Keratinocyte (primary cell): Measurements from ENCODE around the gene PPFIA1. TPM values are rescaled to one million over a fixed set of nuclear protein-coding genes. Genes with fewer than 3 reads are reported as not detected.

ENCODE experiments used
- DNase-seq: peaks from one replicate; pipeline ENCODE4 v3.0.0-alpha.2; 2011; ENCODE audit warnings: low read depth, missing footprints, low spot score
- FAIRE-seq: peaks from 2 replicates; lab custom pipeline; 2011; peaks lifted over from hg19 to GRCh38; lab: Jason Lieb, UNC
- H2AFZ ChIP-seq: 2 replicates; pipeline ENCODE4 v1.6.0; 2012; ENCODE audit warnings: low read length, control low read depth, inconsistent platforms; ENCODE audit not compliant: control insufficient read depth
- H3K27ac ChIP-seq: 2 replicates; pipeline ENCODE4 v1.5.1; 2011; ENCODE audit warnings: low read length; ENCODE audit not compliant: control insufficient read depth, insufficient read depth
- H3K27me3 ChIP-seq: 3 replicates; pipeline ENCODE4 v1.6.0; 2011; ENCODE audit warnings: low read length; ENCODE audit not compliant: control insufficient read depth, insufficient read depth; ENCODE audit errors: extremely low read depth
- H3K36me3 ChIP-seq, 2 experiments: 2 replicates in 1 of 2; 3 replicates in 1 of 2; pipeline ENCODE4 v1.5.1; 2011; ENCODE audit warnings: low read length in 2 of 2, mild to moderate bottlenecking in 1 of 2; ENCODE audit not compliant: control insufficient read depth in 2 of 2, insufficient read depth in 2 of 2; ENCODE audit errors: extremely low read depth in 1 of 2
- H3K4me1 ChIP-seq: 3 replicates; pipeline ENCODE4 v1.5.1; 2011; ENCODE audit warnings: low read length; ENCODE audit not compliant: control insufficient read depth, insufficient read depth; ENCODE audit errors: extremely low read depth
- H3K4me2 ChIP-seq: 3 replicates; pipeline ENCODE4 v1.6.0; 2011; ENCODE audit warnings: low read depth, low read length; ENCODE audit not compliant: control insufficient read depth, insufficient read depth; ENCODE audit errors: extremely low read depth
- H3K4me3 ChIP-seq, 3 experiments: fragments of 200-600 bp in 1 of 3; sonication (generic) in 1 of 3; 2 replicates in 2 of 3; 3 replicates in 1 of 3; pipeline ENCODE4 v1.5.1; 2011 to 2016; ENCODE audit warnings: low read length in 3 of 3, mild to moderate bottlenecking in 3 of 3, control low read depth in 2 of 3, inconsistent platforms in 1 of 3, low read depth in 1 of 3, mixed read lengths in 1 of 3, mixed run types in 1 of 3, moderate library complexity in 1 of 3; ENCODE audit not compliant: control insufficient read depth in 2 of 3, insufficient read depth in 2 of 3; ENCODE audit errors: extremely low read depth in 1 of 3
- H3K79me2 ChIP-seq: 2 replicates; pipeline ENCODE4 v1.6.0; 2012; ENCODE audit warnings: low read length; ENCODE audit not compliant: control insufficient read depth, insufficient read depth
- H3K9ac ChIP-seq: 3 replicates; pipeline ENCODE4 v1.6.0; 2011; ENCODE audit warnings: low read length; ENCODE audit not compliant: control insufficient read depth, insufficient read depth; ENCODE audit errors: extremely low read depth
- H3K9me1 ChIP-seq: 3 replicates; pipeline ENCODE4 v1.6.0; 2011; ENCODE audit warnings: low read length; ENCODE audit not compliant: control insufficient read depth, insufficient read depth; ENCODE audit errors: extremely low read depth
- H3K9me3 ChIP-seq: 2 replicates; pipeline ENCODE4 v1.5.1; 2012; ENCODE audit warnings: low read depth, low read length; ENCODE audit not compliant: control insufficient read depth
- H4K20me1 ChIP-seq: 3 replicates; pipeline ENCODE4 v1.6.0; 2011; ENCODE audit warnings: low read length; ENCODE audit not compliant: control insufficient read depth, insufficient read depth; ENCODE audit errors: extremely low read depth
- CTCF ChIP-seq, 3 experiments: IDR thresholded peaks in 1 of 3; conservative IDR thresholded peaks in 1 of 3; optimal IDR thresholded peaks in 1 of 3; 2 replicates in 2 of 3; 3 replicates in 1 of 3; pipeline versions ENCODE3 to v1.5.1; 2011; ENCODE audit warnings: low read length in 3 of 3, mild to moderate bottlenecking in 3 of 3, moderate library complexity in 2 of 3, control low read depth in 1 of 3, inconsistent platforms in 1 of 3; ENCODE audit not compliant: insufficient read depth in 2 of 3; ENCODE audit errors: extremely low read depth in 1 of 3
- EZH2 ChIP-seq: IDR thresholded peaks from one replicate; pipeline ENCODE4 v1.6.1; 2012; ENCODE audit warnings: inconsistent platforms, mild to moderate bottlenecking, low read length, moderate library complexity
- dilution Hi-C: fragments of 300-500 bp; cut with MboI; formaldehyde crosslinking; loops from one replicate; pipeline ENCODE4 v1.7.0; 2020; ENCODE audit warnings: low sequenced_read_pairs; ENCODE audit not compliant: extremely low pct_ligation_motif_present
- polyA plus RNA-seq, 5 experiments: library from polyadenylated mRNA; depleted of rRNA in 3 of 5; stranded (reverse) in 3 of 5; stranded (forward) in 1 of 5; unstranded in 1 of 5; fragments of >200 nt; gene quantifications; 1 replicate in 1 of 5; 2 replicates in 3 of 5; 3 replicates in 1 of 5; pipeline versions ENCODE4 v1.2.1 to v1.2.3, GENCODE V29; 2011 to 2012; ENCODE audit warnings: missing spikeins in 2 of 5, low read depth in 1 of 5, low replicate concordance in 1 of 5

The PPFIA1 gene
- polyA plus RNA-seq, 1 donor (not counting 4 experiments of a cell fraction or from before 2014, with no cell fraction given): 27.6 TPM

- Histone ChIP-seq H3K79me2 (peaks cover 47% of the 10 kb centered on the region), H2AFZ (no peak overlapping the region), H3K9me1 (no peaks in the 10 kb centered on the region), H3K9ac (no peak overlapping the region), H3K4me3 (no peak overlapping the region), H3K4me1 (no peaks in the 10 kb centered on the region), H4K20me1 (peaks cover 15% of the 10 kb centered on the region), H3K9me3 (no peaks in the 10 kb centered on the region), H3K27ac (no peak overlapping the region), H3K36me3 (peaks cover 61 to 74% of the 10 kb centered on the region in 2 experiments), H3K4me2 (no peak overlapping the region), H3K27me3 (no peaks in the 10 kb centered on the region)
- FAIRE-seq (no peak), DNase-seq (no peak)
- dilution Hi-C loops: no loop called here
- no peak for TF ChIP-seq EZH2
- no peak for TF ChIP-seq CTCF (optimal IDR thresholded peaks at IDR 0.05 in 1 of 3, IDR thresholded peaks at IDR 0.05 in 1 of 3, conservative IDR thresholded peaks at IDR 0.05 in 1 of 3; ENCODE audit: extremely low read depth in 1 of 3, insufficient read depth in 2 of 3, low read length in 3 of 3)
These were observed 150.0 kb downstream of the PPFIA1 start for GRCh38 chr11:70420496-70420895.

GRCh38 chr11:70421123-70421522, 150.6 kb downstream of the PPFIA1 start:
- H3K9me3 ChIP-seq: no peaks in the 10 kb centered on the region
- no peaks in the 10 kb centered on the region for H3K4me1 ChIP-seq
- H3K79me2 ChIP-seq: peaks cover 47% of the 10 kb centered on the region
- no peaks in the 10 kb centered on the region for H3K27me3 ChIP-seq
- no peaks in the 10 kb centered on the region for H3K9me1 ChIP-seq
- DNase-seq (no peak), FAIRE-seq (no peak)
- no peak overlapping the region for H2AFZ ChIP-seq
- dilution Hi-C loops: no loop called here
- no peak overlapping the region for H3K27ac ChIP-seq
- TF ChIP-seq EZH2 (no peak), CTCF (optimal IDR thresholded peaks at IDR 0.05 in 1 of 3, IDR thresholded peaks at IDR 0.05 in 1 of 3, conservative IDR thresholded peaks at IDR 0.05 in 1 of 3; ENCODE audit: extremely low read depth in 1 of 3, insufficient read depth in 2 of 3, low read length in 3 of 3) (no peak)
- no peak overlapping the region for H3K9ac ChIP-seq
- H3K36me3 ChIP-seq: peaks cover 59 to 73% of the 10 kb centered on the region in 2 experiments
- no peak overlapping the region for H3K4me3 ChIP-seq
- H4K20me1 ChIP-seq: peaks cover 15% of the 10 kb centered on the region
- H3K4me2 ChIP-seq: no peak overlapping the region
